SK-N-SH treated with all-trans-retinoic acid at 6 μM for 48 hours (cell line): ENCODE results near the gene SPESP1.
"Not testable (repeated sequence)": the region's sequence is repeated elsewhere in the genome, so short reads cannot be mapped to it uniquely, and the experiment has no call there.

Source experiments
- BACH2 ChIP-seq: fragments of 250-450 bp; sonication (Bioruptor Pico); IDR thresholded peaks from 2 replicates; pipeline ENCODE4 v1.9.0; 2021; ENCODE audit warnings: mild to moderate bottlenecking, borderline replicate concordance
- GLIS3 ChIP-seq: fragments of 250-450 bp; sonication (Bioruptor Pico); IDR thresholded peaks from 2 replicates; pipeline ENCODE4 v1.5.0; 2020; ENCODE audit warnings: mild to moderate bottlenecking, moderate library complexity
- PPARA ChIP-seq: fragments of 250-450 bp; sonication (Bioruptor Pico); IDR thresholded peaks from 2 replicates; pipeline ENCODE4 v1.5.0; 2020; ENCODE audit warnings: mild to moderate bottlenecking, borderline replicate concordance
- RARB ChIP-seq: fragments of 250-450 bp; sonication (Bioruptor Pico); IDR thresholded peaks from 2 replicates; pipeline ENCODE4 v1.8.0; 2021; ENCODE audit warnings: mild to moderate bottlenecking, moderate library complexity
- TOX ChIP-seq: fragments of 250-450 bp; sonication (Bioruptor Pico); IDR thresholded peaks from 2 replicates; pipeline ENCODE4 v1.8.0; 2021; ENCODE audit warnings: mild to moderate bottlenecking, moderate library complexity, borderline replicate concordance
- ZFP3 ChIP-seq: fragments of 250-450 bp; sonication (Bioruptor Pico); IDR thresholded peaks from 2 replicates; pipeline ENCODE4 v1.5.0; 2020; ENCODE audit warnings: mild to moderate bottlenecking, moderate library complexity
- ZNF565 ChIP-seq: fragments of 450-650 bp; formaldehyde crosslinking; conservative IDR thresholded peaks from 2 replicates; pipeline ENCODE4 v1.5.0; 2020; ENCODE audit warnings: low read depth, mild to moderate bottlenecking, moderate library complexity
- TF ChIP-seq, protein P1 (sequence below): fragments of 250-450 bp; sonication (Bioruptor Pico); IDR thresholded peaks from 2 replicates; pipeline ENCODE4 v1.8.0; 2020; ENCODE audit warnings: mild to moderate bottlenecking, moderate library complexity, borderline replicate concordance
- TF ChIP-seq, protein P2 (sequence below): fragments of 250-450 bp; sonication (Bioruptor Pico); IDR thresholded peaks from 2 replicates; pipeline ENCODE4 v1.5.1; 2020; ENCODE audit warnings: low read depth, mild to moderate bottlenecking, moderate library complexity

DNA sequence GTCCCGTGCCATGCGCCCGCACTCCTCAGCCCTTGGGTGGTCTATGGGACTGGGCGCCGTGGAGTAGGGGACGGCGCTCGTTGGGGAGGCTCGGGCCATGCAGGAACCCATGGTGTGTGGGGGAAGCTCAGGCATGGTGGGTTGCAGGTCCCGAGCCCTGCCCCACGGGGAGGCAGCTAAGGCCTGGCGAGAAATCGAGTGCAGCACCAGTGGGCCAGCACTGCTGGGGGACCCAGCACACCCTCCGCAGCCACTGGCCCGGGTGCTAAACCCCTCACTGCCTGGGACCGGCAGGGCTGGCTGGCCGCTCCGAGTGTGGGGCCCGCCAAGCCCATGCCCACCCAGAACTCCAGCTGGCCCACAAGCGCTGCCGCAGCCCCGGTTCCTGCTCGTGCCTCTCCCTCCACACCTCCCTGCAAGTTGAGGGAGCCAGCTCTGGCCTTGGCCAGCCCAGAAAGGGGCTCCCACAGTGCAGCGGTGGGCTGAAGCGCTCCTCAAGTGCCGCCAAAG is 45.4 kb downstream of the SPESP1 start:
- TF ChIP-seq TOX (CRISPR knock-in tag); BACH2 (CRISPR knock-in tag); PPARA (CRISPR knock-in tag); GLIS3 (CRISPR knock-in tag); ZNF565 (CRISPR knock-in tag); RARB; ZFP3 (CRISPR knock-in tag): not testable (repeated sequence)
- TF ChIP-seq, protein P1, sequence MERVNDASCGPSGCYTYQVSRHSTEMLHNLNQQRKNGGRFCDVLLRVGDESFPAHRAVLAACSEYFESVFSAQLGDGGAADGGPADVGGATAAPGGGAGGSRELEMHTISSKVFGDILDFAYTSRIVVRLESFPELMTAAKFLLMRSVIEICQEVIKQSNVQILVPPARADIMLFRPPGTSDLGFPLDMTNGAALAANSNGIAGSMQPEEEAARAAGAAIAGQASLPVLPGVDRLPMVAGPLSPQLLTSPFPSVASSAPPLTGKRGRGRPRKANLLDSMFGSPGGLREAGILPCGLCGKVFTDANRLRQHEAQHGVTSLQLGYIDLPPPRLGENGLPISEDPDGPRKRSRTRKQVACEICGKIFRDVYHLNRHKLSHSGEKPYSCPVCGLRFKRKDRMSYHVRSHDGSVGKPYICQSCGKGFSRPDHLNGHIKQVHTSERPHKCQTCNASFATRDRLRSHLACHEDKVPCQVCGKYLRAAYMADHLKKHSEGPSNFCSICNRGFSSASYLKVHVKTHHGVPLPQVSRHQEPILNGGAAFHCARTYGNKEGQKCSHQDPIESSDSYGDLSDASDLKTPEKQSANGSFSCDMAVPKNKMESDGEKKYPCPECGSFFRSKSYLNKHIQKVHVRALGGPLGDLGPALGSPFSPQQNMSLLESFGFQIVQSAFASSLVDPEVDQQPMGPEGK: not testable (repeated sequence)
- TF ChIP-seq, protein P2, sequence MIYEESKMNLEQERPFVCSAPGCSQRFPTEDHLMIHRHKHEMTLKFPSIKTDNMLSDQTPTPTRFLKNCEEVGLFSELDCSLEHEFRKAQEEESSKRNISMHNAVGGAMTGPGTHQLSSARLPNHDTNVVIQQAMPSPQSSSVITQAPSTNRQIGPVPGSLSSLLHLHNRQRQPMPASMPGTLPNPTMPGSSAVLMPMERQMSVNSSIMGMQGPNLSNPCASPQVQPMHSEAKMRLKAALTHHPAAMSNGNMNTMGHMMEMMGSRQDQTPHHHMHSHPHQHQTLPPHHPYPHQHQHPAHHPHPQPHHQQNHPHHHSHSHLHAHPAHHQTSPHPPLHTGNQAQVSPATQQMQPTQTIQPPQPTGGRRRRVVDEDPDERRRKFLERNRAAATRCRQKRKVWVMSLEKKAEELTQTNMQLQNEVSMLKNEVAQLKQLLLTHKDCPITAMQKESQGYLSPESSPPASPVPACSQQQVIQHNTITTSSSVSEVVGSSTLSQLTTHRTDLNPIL (CRISPR knock-in tag): not testable (repeated sequence)
